K562 (cell line): Measurements from ENCODE around the gene LAMB4. TPM values are rescaled to one million over a fixed set of nuclear protein-coding genes. Genes with fewer than 3 reads are reported as not detected.

Experiments
- CBFA2T3 ChIP-seq: fragments of 450-650 bp; IDR thresholded peaks from 2 replicates; pipeline ENCODE4 v1.6.1; 2017
- COPS2 ChIP-seq: fragments of 450-650 bp; conservative IDR thresholded peaks from 2 replicates; pipeline ENCODE4 v1.6.1; 2016; ENCODE audit warnings: mild to moderate bottlenecking, moderate library complexity
- ELF1 ChIP-seq: fragments of 200-800 bp; sonication (Bioruptor generic); IDR thresholded peaks from 2 replicates; pipeline ENCODE4 v1.6.1; 2016; ENCODE audit warnings: missing genetic modification characterization, missing compliant biosample characterization
- HDAC3 ChIP-seq: fragments of 450-650 bp; IDR thresholded peaks from 2 replicates; pipeline ENCODE4 v1.6.1; 2018; ENCODE audit warnings: borderline replicate concordance, mild to moderate bottlenecking, moderate library complexity; ENCODE audit not compliant: partially characterized antibody
- HNRNPK ChIP-seq: fragments of 200-400 bp; formaldehyde crosslinking; IDR thresholded peaks from one replicate; pipeline ENCODE4 v1.6.1; 2018; ENCODE audit warnings: mild to moderate bottlenecking, low read depth, low read length; ENCODE audit not compliant: poor library complexity, severe bottlenecking
- KLF10 ChIP-seq: fragments of 250-450 bp; sonication (Bioruptor Pico); IDR thresholded peaks from 2 replicates; pipeline ENCODE4 v1.6.1; 2021; ENCODE audit warnings: matching md5 sums
- MEIS2 ChIP-seq: fragments of 450-650 bp; IDR thresholded peaks from 2 replicates; pipeline ENCODE4 v1.6.1; 2014; ENCODE audit warnings: mild to moderate bottlenecking; ENCODE audit not compliant: partially characterized antibody
- MXI1 ChIP-seq: IDR thresholded peaks from 2 replicates; pipeline ENCODE4 v1.6.1; 2011; ENCODE audit warnings: low read depth, mild to moderate bottlenecking, improper control_type of control experiment, low read length
- NR1H2 ChIP-seq: sonication (generic); formaldehyde crosslinking; IDR thresholded peaks from 2 replicates; pipeline ENCODE4 v1.4.0; 2020; ENCODE audit warnings: mild to moderate bottlenecking, missing genetic modification reagents
- POU5F1 ChIP-seq: fragments of 150-350 bp; IDR thresholded peaks from 2 replicates; pipeline ENCODE4 v1.6.1; 2014; ENCODE audit warnings: borderline replicate concordance, low read length, low read depth, mild to moderate bottlenecking; ENCODE audit not compliant: partially characterized antibody
- ZKSCAN1 ChIP-seq: fragments of 150-350 bp; IDR thresholded peaks from 2 replicates; pipeline ENCODE4 v1.6.1; 2016; ENCODE audit warnings: low read depth, low read length
- ZNF140 ChIP-seq: fragments of 250-450 bp; sonication (Bioruptor Pico); IDR thresholded peaks from 2 replicates; pipeline ENCODE4 v1.8.0; 2021; ENCODE audit warnings: moderate library complexity, mild to moderate bottlenecking, inconsistent platforms
- ZNF75A ChIP-seq: fragments of 450-650 bp; formaldehyde crosslinking; IDR thresholded peaks from 2 replicates; pipeline ENCODE4 v1.4.0; 2020; ENCODE audit warnings: mild to moderate bottlenecking
- ZNF830 ChIP-seq: fragments of 250-450 bp; sonication (Bioruptor Pico); IDR thresholded peaks from 2 replicates; pipeline ENCODE4 v1.5.0; 2021; ENCODE audit warnings: mild to moderate bottlenecking
- polyA plus RNA-seq, 8 experiments: library from polyadenylated mRNA; depleted of rRNA in 4 of 8; stranded (reverse) in 5 of 8; unstranded in 3 of 8; fragments of >200 nt; fragmentation: Nextera tagmentation in 2 of 8; fragmentation: Illumina TruSeq in 1 of 8; extraction: Ambion mirVana in 2 of 8; extraction: Trizol in 1 of 8; gene quantifications; 2 replicates each; pipeline versions ENCODE4 v1.2.1 to v1.2.3, GENCODE V29; 2011 to 2014; ENCODE audit warnings: inconsistent platforms in 1 of 8, missing spikeins in 1 of 8
- total RNA-seq, 7 experiments: library from RNA; depleted of rRNA in 6 of 7; stranded (reverse); fragments of >200 nt in 6 of 7; fragmentation: Illumina TruSeq in 2 of 7; extraction: Trizol in 2 of 7; gene quantifications; 2 replicates each; pipeline versions ENCODE4 v1.2.1 to v1.2.3, GENCODE V29; 2011 to 2021; ENCODE audit warnings: low replicate concordance in 1 of 7
- TF ChIP-seq, protein P1 (sequence below): fragments of 250-450 bp; sonication (Bioruptor Pico); IDR thresholded peaks from 2 replicates; pipeline ENCODE4 v1.5.1; 2021; ENCODE audit warnings: mild to moderate bottlenecking
- TF ChIP-seq, protein P2 (sequence below): fragments of 250-450 bp; sonication (Bioruptor Pico); IDR thresholded peaks from 2 replicates; pipeline ENCODE4 v1.5.0; 2022; ENCODE audit warnings: mild to moderate bottlenecking
- TF ChIP-seq, protein P3 (sequence below): fragments of 250-450 bp; sonication (Bioruptor Pico); IDR thresholded peaks from 2 replicates; pipeline ENCODE4 v1.5.0; 2020; ENCODE audit warnings: mild to moderate bottlenecking
- TF ChIP-seq, protein P4 (sequence below): sonication (generic); formaldehyde crosslinking; IDR thresholded peaks from 2 replicates; pipeline ENCODE4 v1.8.0; 2022; ENCODE audit warnings: missing genetic modification reagents, mild to moderate bottlenecking, moderate library complexity, borderline replicate concordance
- TF ChIP-seq, protein P5 (sequence below): fragments of 250-450 bp; sonication (Bioruptor Pico); IDR thresholded peaks from 2 replicates; pipeline ENCODE4 v1.4.0; 2020; ENCODE audit warnings: mild to moderate bottlenecking, moderate library complexity, borderline replicate concordance

The LAMB4 gene
- total and polyA plus RNA-seq, 9 of the 15 experiments (the other 6 are each of a cell fraction or from before 2014, with no cell fraction given): 0.06 to 0.13 (median 0.07) TPM; not detected in 6

DNA sequence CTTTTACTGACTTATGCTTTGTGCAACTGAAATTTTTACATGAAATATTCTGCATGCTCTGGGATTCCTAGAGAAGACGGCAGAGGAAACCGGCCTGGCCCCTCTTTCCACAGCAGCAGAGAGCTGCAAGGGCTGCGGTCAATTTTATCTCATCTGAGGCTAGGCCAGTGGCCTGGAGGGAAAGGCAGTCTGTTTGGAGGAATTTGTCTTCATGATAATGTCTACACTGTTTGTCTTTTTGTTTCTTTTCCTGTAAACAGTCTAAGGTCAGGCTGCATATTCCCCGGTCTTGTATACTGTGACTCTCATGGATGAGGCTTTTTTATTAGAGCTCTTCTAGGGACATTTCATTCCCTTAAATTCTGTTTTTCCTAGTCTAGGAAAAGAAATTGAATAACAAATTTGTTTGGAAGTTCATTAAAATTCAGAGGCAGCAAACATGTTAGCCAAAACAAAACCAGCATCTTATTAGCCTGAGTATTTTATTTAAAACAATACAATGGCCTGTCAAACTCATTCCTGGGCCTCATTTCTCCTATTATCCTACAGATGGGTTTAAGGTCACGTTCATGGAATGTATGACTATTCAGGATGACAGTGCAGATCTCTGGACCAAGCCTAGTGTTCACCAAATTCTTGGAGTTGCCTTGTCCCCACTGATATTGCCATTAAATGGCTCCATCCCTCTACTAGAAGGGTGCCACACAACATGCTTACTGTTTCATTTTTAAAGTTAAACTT, 26.4 kb downstream of the LAMB4 start (continued):
- TF ChIP-seq CBFA2T3 (peak; percentile 52), COPS2 (no peak), KLF10 (CRISPR knock-in tag) (no peak), ZNF830 (no peak), HDAC3 (no peak), POU5F1 (no peak), ELF1 (tag) (peak; percentile 31; the same call in 1 of the 2 replicates), HNRNPK (no peak), ZNF75A (CRISPR knock-in tag) (no peak), ZKSCAN1 (peak; percentile 63; the same call in 1 of the 2 replicates), MXI1 (no peak), NR1H2 (CRISPR knock-in tag) (no peak), MEIS2 (peak; percentile 24), ZNF140 (CRISPR knock-in tag) (no peak)
- TF ChIP-seq, protein P1, sequence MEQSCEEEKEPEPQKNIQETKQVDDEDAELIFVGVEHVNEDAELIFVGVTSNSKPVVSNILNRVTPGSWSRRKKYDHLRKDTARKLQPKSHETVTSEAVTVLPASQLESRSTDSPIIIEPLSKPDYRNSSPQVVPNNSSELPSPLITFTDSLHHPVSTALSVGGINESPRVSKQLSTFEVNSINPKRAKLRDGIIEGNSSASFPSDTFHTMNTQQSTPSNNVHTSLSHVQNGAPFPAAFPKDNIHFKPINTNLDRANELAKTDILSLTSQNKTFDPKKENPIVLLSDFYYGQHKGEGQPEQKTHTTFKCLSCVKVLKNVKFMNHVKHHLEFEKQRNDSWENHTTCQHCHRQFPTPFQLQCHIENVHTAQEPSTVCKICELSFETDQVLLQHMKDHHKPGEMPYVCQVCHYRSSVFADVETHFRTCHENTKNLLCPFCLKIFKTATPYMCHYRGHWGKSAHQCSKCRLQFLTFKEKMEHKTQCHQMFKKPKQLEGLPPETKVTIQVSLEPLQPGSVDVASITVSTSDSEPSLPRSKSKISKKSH (CRISPR knock-in tag): no peak
- TF ChIP-seq, protein P2, sequence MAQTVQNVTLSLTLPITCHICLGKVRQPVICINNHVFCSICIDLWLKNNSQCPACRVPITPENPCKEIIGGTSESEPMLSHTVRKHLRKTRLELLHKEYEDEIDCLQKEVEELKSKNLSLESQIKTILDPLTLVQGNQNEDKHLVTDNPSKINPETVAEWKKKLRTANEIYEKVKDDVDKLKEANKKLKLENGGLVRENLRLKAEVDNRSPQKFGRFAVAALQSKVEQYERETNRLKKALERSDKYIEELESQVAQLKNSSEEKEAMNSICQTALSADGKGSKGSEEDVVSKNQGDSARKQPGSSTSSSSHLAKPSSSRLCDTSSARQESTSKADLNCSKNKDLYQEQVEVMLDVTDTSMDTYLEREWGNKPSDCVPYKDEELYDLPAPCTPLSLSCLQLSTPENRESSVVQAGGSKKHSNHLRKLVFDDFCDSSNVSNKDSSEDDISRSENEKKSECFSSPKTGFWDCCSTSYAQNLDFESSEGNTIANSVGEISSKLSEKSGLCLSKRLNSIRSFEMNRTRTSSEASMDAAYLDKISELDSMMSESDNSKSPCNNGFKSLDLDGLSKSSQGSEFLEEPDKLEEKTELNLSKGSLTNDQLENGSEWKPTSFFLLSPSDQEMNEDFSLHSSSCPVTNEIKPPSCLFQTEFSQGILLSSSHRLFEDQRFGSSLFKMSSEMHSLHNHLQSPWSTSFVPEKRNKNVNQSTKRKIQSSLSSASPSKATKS (CRISPR knock-in tag): no peak
- TF ChIP-seq, protein P3, sequence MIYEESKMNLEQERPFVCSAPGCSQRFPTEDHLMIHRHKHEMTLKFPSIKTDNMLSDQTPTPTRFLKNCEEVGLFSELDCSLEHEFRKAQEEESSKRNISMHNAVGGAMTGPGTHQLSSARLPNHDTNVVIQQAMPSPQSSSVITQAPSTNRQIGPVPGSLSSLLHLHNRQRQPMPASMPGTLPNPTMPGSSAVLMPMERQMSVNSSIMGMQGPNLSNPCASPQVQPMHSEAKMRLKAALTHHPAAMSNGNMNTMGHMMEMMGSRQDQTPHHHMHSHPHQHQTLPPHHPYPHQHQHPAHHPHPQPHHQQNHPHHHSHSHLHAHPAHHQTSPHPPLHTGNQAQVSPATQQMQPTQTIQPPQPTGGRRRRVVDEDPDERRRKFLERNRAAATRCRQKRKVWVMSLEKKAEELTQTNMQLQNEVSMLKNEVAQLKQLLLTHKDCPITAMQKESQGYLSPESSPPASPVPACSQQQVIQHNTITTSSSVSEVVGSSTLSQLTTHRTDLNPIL: no peak
- TF ChIP-seq, protein P4, sequence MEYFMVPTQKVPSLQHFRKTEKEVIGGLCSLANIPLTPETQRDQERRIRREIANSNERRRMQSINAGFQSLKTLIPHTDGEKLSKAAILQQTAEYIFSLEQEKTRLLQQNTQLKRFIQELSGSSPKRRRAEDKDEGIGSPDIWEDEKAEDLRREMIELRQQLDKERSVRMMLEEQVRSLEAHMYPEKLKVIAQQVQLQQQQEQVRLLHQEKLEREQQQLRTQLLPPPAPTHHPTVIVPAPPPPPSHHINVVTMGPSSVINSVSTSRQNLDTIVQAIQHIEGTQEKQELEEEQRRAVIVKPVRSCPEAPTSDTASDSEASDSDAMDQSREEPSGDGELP (CRISPR knock-in tag): 0 out of 2 replicates have a peak, but pooled peaks have one; percentile 21
- TF ChIP-seq, protein P5, sequence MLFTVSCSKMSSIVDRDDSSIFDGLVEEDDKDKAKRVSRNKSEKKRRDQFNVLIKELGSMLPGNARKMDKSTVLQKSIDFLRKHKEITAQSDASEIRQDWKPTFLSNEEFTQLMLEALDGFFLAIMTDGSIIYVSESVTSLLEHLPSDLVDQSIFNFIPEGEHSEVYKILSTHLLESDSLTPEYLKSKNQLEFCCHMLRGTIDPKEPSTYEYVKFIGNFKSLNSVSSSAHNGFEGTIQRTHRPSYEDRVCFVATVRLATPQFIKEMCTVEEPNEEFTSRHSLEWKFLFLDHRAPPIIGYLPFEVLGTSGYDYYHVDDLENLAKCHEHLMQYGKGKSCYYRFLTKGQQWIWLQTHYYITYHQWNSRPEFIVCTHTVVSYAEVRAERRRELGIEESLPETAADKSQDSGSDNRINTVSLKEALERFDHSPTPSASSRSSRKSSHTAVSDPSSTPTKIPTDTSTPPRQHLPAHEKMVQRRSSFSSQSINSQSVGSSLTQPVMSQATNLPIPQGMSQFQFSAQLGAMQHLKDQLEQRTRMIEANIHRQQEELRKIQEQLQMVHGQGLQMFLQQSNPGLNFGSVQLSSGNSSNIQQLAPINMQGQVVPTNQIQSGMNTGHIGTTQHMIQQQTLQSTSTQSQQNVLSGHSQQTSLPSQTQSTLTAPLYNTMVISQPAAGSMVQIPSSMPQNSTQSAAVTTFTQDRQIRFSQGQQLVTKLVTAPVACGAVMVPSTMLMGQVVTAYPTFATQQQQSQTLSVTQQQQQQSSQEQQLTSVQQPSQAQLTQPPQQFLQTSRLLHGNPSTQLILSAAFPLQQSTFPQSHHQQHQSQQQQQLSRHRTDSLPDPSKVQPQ (CRISPR knock-in tag): no peak
